C4-2B (cell line): ENCODE results near the gene KRTAP5-4.

Experiments used
- CTCF ChIP-seq: fragments of 450-650 bp; conservative IDR thresholded peaks from 2 replicates; pipeline ENCODE4 v1.5.1; 2017; ENCODE audit warnings: mild to moderate bottlenecking
- ZFX ChIP-seq: fragments of 450-650 bp; IDR thresholded peaks from 2 replicates; pipeline ENCODE4 v1.6.1; 2017

DNA sequence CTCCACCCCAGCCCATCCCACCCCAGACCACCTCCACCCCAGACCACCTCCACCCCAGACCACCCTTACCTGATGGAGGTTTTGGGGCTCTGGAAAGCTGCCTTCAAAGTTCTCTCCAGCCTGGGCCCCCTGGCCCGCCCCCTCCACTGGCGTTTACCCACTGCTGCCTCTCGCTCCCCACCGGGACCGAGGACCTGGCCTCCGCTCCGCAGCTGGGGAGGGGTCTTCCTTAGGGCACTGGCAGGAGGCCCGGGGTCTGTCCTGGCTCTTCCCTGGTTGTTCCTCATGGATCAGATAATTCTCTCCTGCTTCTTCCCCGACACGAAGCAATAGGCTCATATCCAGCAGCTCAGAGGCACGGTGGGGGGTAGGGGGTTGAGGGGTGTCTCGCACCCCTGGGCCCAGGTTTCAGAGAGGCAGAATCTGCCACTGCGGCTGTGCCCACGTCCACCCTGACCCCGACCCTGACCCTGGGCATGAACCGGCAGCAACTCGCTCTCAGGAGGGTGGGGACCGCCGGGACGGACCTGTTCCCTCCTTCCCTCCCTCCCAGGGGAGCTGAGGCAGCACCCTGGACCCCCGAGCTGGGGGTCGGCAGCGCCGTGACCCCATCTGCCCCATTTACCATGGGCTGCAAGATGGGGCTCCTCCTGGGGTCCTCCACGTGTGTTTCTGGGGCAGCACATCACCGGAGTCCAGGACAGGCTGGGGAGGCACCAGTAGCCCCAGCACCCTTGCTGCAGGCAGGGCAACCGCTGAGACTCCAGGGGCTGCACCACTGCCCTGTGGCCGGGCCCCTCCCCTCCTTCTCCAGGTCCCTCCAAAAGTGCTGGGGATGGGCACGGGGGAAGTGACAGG, 20.6 kb upstream of the KRTAP5-4 start:
- TF ChIP-seq CTCF (no peak), ZFX (no peak)
